CD14-positive monocyte (primary cell): ENCODE data around the gene CCDC149. TPM values are rescaled to one million over a fixed set of nuclear protein-coding genes. Genes with fewer than 3 reads are reported as not detected.

Experiments
- DNase-seq, 3 donors: peaks; one replicate each; pipeline ENCODE4 v3.0.0-alpha.2; 2011 to 2022
- H2AFZ ChIP-seq: 2 replicates; pipeline ENCODE4 v1.6.0; 2012; ENCODE audit warnings: mild to moderate bottlenecking, low read depth, low read length, inconsistent platforms; ENCODE audit not compliant: insufficient read depth, poor library complexity, severe bottlenecking
- H3K27ac ChIP-seq, 2 donors: 1 replicate in 1 of 2; 2 replicates in 1 of 2; pipeline ENCODE4 v1.5.1; 2012 to 2013; ENCODE audit warnings: low read length in 2 of 2, control low read depth in 1 of 2, inconsistent platforms in 1 of 2, low read depth in 1 of 2, mild to moderate bottlenecking in 1 of 2
- H3K27me3 ChIP-seq, 2 donors: one replicate each; pipeline versions ENCODE4 v1.6.0 to v1.6.1; 2011 to 2013; ENCODE audit warnings: low read length in 2 of 2; ENCODE audit not compliant: control insufficient read depth in 2 of 2, insufficient read depth in 2 of 2
- H3K36me3 ChIP-seq, 2 donors: replicated peaks in 1 of 2; 1 replicate in 1 of 2; 2 replicates in 1 of 2; pipeline versions ENCODE4 v1.5.1 to v1.6.1; 2012 to 2013; ENCODE audit warnings: low read length in 2 of 2, control low read depth in 1 of 2, inconsistent platforms in 1 of 2, mild to moderate bottlenecking in 1 of 2; ENCODE audit not compliant: insufficient read depth in 2 of 2, control insufficient read depth in 1 of 2
- H3K4me1 ChIP-seq, 2 donors: 1 replicate in 1 of 2; 2 replicates in 1 of 2; pipeline versions ENCODE4 v1.5.1 to v1.6.1; 2012 to 2013; ENCODE audit warnings: low read length in 2 of 2, control low read depth in 1 of 2, inconsistent platforms in 1 of 2, mild to moderate bottlenecking in 1 of 2, moderate library complexity in 1 of 2; ENCODE audit not compliant: insufficient read depth in 2 of 2, control insufficient read depth in 1 of 2
- H3K4me2 ChIP-seq: replicated peaks from 2 replicates; pipeline ENCODE3; 2012; ENCODE audit warnings: low read length, moderate library complexity, mild to moderate bottlenecking; ENCODE audit not compliant: poor library complexity, severe bottlenecking; ENCODE audit errors: extremely low read depth
- H3K4me3 ChIP-seq, 3 experiments: fragments of 200-600 bp in 1 of 3; sonication (generic) in 1 of 3; replicated peaks in 1 of 3; 1 replicate in 2 of 3; 2 replicates in 1 of 3; pipeline ENCODE4 v1.5.1; 2011 to 2013; ENCODE audit warnings: low read length in 3 of 3, mild to moderate bottlenecking in 3 of 3, control low read depth in 2 of 3, low read depth in 2 of 3, inconsistent platforms in 1 of 3, moderate library complexity in 1 of 3
- H3K79me2 ChIP-seq: 2 replicates; pipeline ENCODE4 v1.6.0; 2012; ENCODE audit warnings: mild to moderate bottlenecking, control low read depth, inconsistent platforms, low read length, moderate library complexity; ENCODE audit not compliant: insufficient read depth
- H3K9ac ChIP-seq: 2 replicates; pipeline ENCODE4 v1.6.0; 2017; ENCODE audit warnings: low read length, mild to moderate bottlenecking; ENCODE audit not compliant: insufficient read depth, poor library complexity, severe bottlenecking
- H3K9me3 ChIP-seq, 2 donors: replicated peaks in 1 of 2; 1 replicate in 1 of 2; 2 replicates in 1 of 2; pipeline versions ENCODE4 v1.5.1 to v1.6.1; 2012 to 2013; ENCODE audit warnings: low read length in 2 of 2, control low read depth in 1 of 2; ENCODE audit not compliant: control insufficient read depth in 1 of 2, insufficient read depth in 1 of 2
- H4K20me1 ChIP-seq: 2 replicates; pipeline ENCODE4 v1.6.0; 2012; ENCODE audit warnings: mild to moderate bottlenecking, low read length, control low read depth, moderate library complexity; ENCODE audit not compliant: insufficient read depth
- H3K27ac Mint-ChIP-seq, 7 donors: one replicate each; pipeline ENCODE4 v1.8.0; 2020; ENCODE audit warnings: mild to moderate bottlenecking in 7 of 7, mixed read lengths in 7 of 7, moderate library complexity in 6 of 7, inconsistent platforms in 2 of 7
- H3K27me3 Mint-ChIP-seq, 3 donors: one replicate each; pipeline ENCODE4 v1.8.0; 2021 to 2022; ENCODE audit warnings: low read depth in 3 of 3, mild to moderate bottlenecking in 3 of 3, mixed read lengths in 3 of 3, moderate library complexity in 3 of 3, inconsistent platforms in 1 of 3
- H3K36me3 Mint-ChIP-seq, 2 donors: one replicate each; pipeline ENCODE4 v1.8.0; 2020; ENCODE audit warnings: mixed read lengths in 2 of 2, inconsistent platforms in 1 of 2, mild to moderate bottlenecking in 1 of 2
- H3K4me1 Mint-ChIP-seq: one replicate; pipeline ENCODE4 v1.8.0; 2020; ENCODE audit warnings: mild to moderate bottlenecking, mixed read lengths
- H3K4me3 Mint-ChIP-seq, 2 donors: one replicate each; pipeline ENCODE4 v1.8.0; 2020; ENCODE audit warnings: mild to moderate bottlenecking in 2 of 2, mixed read lengths in 2 of 2, moderate library complexity in 1 of 2
- H3K9me3 Mint-ChIP-seq, 7 donors: one replicate each; pipeline ENCODE4 v1.8.0; 2020 to 2022; ENCODE audit warnings: mixed read lengths in 7 of 7, mild to moderate bottlenecking in 6 of 7, moderate library complexity in 6 of 7, inconsistent platforms in 2 of 7
- CTCF ChIP-seq: fragments of 200-600 bp; IDR thresholded peaks from one replicate; pipeline ENCODE4 v1.8.0; 2022; ENCODE audit warnings: antibody characterized with exemption, mild to moderate bottlenecking
- WGBS: methylation state at CpG from one replicate; pipeline ENCODE4 v1.1.5; 2013; ENCODE audit warnings: missing lambda C conversion rate; ENCODE audit not compliant: insufficient coverage; 5-methylcytosine and 5-hydroxymethylcytosine counted together
- intact Hi-C, 2 donors: fragments of 100-400 bp; cut with micrococcal nuclease; formaldehyde crosslinking; loops; one replicate each; pipeline versions ENCODE4 v1.15.0 to v1.15.1; 2023
- polyA plus RNA-seq, 3 donors: library from polyadenylated mRNA; depleted of rRNA in 1 of 3; unstranded in 2 of 3; stranded (reverse) in 1 of 3; fragments of 300-500 nt in 2 of 3; fragments of >200 nt in 1 of 3; fragmentation: Illumina TruSeq in 2 of 3; gene quantifications; 1 replicate in 2 of 3; 2 replicates in 1 of 3; pipeline ENCODE4 v1.2.3, GENCODE V29; 2012 to 2021

CCDC149 gene
- polyA plus RNA-seq, 3 donors = 5.5 to 15.8 (median 14.9) TPM

GRCh38 chr4:24886596-24886995, 26.2 kb downstream of the CCDC149 start:
- H3K36me3 ChIP-seq = peaks cover 3 to 20% of the 10 kb centered on the region in 2 donors
- Mint-ChIP-seq H3K4me1 (peaks cover 42% of the 10 kb centered on the region), H3K27me3 (no peaks in the 10 kb centered on the region), H3K27ac (no peak overlapping the region), H3K9me3 (no peaks in the 10 kb centered on the region), H3K4me3 (no peak overlapping the region), H3K36me3 (peaks cover 30 to 37% of the 10 kb centered on the region in 2 donors)
- no peak overlapping the region for H3K4me2 ChIP-seq
- no peaks in the 10 kb centered on the region for H3K9me3 ChIP-seq
- intact Hi-C loops = no loop called here
- H3K4me1 ChIP-seq = peaks cover 5 to 13% of the 10 kb centered on the region in 2 donors
- H3K4me3 ChIP-seq = no peak overlapping the region
- H3K27ac ChIP-seq = no peak overlapping the region
- H2AFZ ChIP-seq = no peak overlapping the region
- 100% methylated on average over 2 of the region's 3 CpGs for WGBS
- H3K79me2 ChIP-seq = no peaks in the 10 kb centered on the region
- H4K20me1 ChIP-seq = peaks cover 3% of the 10 kb centered on the region
- no peak for TF ChIP-seq CTCF
- no peaks in the 10 kb centered on the region for H3K27me3 ChIP-seq
- H3K9ac ChIP-seq = no peak overlapping the region
- DNase-seq = no peak

GRCh38 chr4:24885342-24885741, 27.5 kb downstream of the CCDC149 start:
- DNase-seq = no peak
- intact Hi-C loops = no loop called here
- H3K27me3 Mint-ChIP-seq = no peaks in the 10 kb centered on the region
- H3K79me2 ChIP-seq = no peaks in the 10 kb centered on the region
- TF ChIP-seq CTCF = no peak
- H3K4me1 Mint-ChIP-seq = peaks cover 51% of the 10 kb centered on the region
- no peak overlapping the region for H3K4me3 ChIP-seq
- peaks cover 3 to 15% of the 10 kb centered on the region in 2 donors for H3K36me3 ChIP-seq
- H3K27ac ChIP-seq = no peak overlapping the region
- peaks cover 23 to 25% of the 10 kb centered on the region in 2 donors for H3K36me3 Mint-ChIP-seq
- no peak overlapping the region for H3K9ac ChIP-seq
- no peak overlapping the region for H3K27ac Mint-ChIP-seq
- H3K9me3 Mint-ChIP-seq = no peaks in the 10 kb centered on the region
- no peak overlapping the region for H3K4me3 Mint-ChIP-seq
- H3K4me2 ChIP-seq = no peak overlapping the region
- H3K27me3 ChIP-seq = no peaks in the 10 kb centered on the region
- H3K9me3 ChIP-seq = no peaks in the 10 kb centered on the region
- H3K4me1 ChIP-seq = peaks cover 8 to 20% of the 10 kb centered on the region in 2 donors
- WGBS = 96% methylated on average over 8 of the region's 8 CpGs
- H2AFZ ChIP-seq = no peak overlapping the region
- H4K20me1 ChIP-seq = peaks cover 3% of the 10 kb centered on the region
